ENCODE data around the gene OPN4.
"Not testable (repeated sequence)": the region's sequence is repeated elsewhere in the genome, so short reads cannot be mapped to it uniquely, and the experiment has no call there.

The OPN4 gene

GRCh38 chr10:86654411-86655172 is at the start of gene OPN4:
OPN4 (plus strand) TSS chr10:86654547; CDS start chr10:86654784, 237 bp downstream.
- no peak for DNase-seq

- DNase-seq, result no peak
Observed at GRCh38 chr10:86607674-86608073, 46.7 kb upstream of the OPN4 start.

GRCh38 chr10:86609920-86610319 is 44.4 kb upstream of the OPN4 start:
- no peak for DNase-seq

- DNase-seq, result no peak
Observed at GRCh38 chr10:86611386-86611785, 43.0 kb upstream of the OPN4 start.

- no peak for DNase-seq
Observed at GRCh38 chr10:86613096-86613495, 41.3 kb upstream of the OPN4 start.

GRCh38 chr10:86613905-86614304 is 40.4 kb upstream of the OPN4 start:
- DNase-seq, result no peak

GRCh38 chr10:86614853-86615252 is 39.5 kb upstream of the OPN4 start:
- no peak for DNase-seq

GRCh38 chr10:86617278-86617677 is 37.1 kb upstream of the OPN4 start:
- DNase-seq, result not testable (repeated sequence)

- DNase-seq, result no peak
Observed at GRCh38 chr10:86628311-86628710, 26.0 kb upstream of the OPN4 start.

GRCh38 chr10:86630079-86630478 is 24.3 kb upstream of the OPN4 start:
- no peak for DNase-seq

- DNase-seq, result no peak
Observed at GRCh38 chr10:86632009-86632800, 22.1 kb upstream of the OPN4 start.

- DNase-seq, result no peak
Observed at GRCh38 chr10:86632951-86633350, 21.4 kb upstream of the OPN4 start.

- DNase-seq, result no peak
Observed at GRCh38 chr10:86635402-86635801, 18.9 kb upstream of the OPN4 start.

- no peak for DNase-seq
Observed at GRCh38 chr10:86636311-86636710, 18.0 kb upstream of the OPN4 start.

GRCh38 chr10:86642021-86642420 is 12.3 kb upstream of the OPN4 start:
- DNase-seq, result no peak

GRCh38 chr10:86642499-86642898 is 11.8 kb upstream of the OPN4 start:
- no peak for DNase-seq

GRCh38 chr10:86644152-86644793 is 10.1 kb upstream of the OPN4 start:
- DNase-seq, result no peak

- DNase-seq, result no peak
Observed at GRCh38 chr10:86644794-86645445, 9.4 kb upstream of the OPN4 start.

- not testable (repeated sequence) for DNase-seq
Observed at GRCh38 chr10:86645621-86646165, 8.7 kb upstream of the OPN4 start.

- no peak for DNase-seq
Observed at GRCh38 chr10:86646532-86646931, 7.8 kb upstream of the OPN4 start.

- no peak for DNase-seq
Observed at GRCh38 chr10:86646933-86647332, 7.4 kb upstream of the OPN4 start.

- no peak for DNase-seq
Observed at GRCh38 chr10:86647773-86648703, 6.3 kb upstream of the OPN4 start.

Data from NCI-H446 treated with DMSO at 0.1 percent for 48 hours (cell line).